Measurements from ENCODE around the gene RNF130. TPM values are rescaled to one million over a fixed set of nuclear protein-coding genes. Genes with fewer than 3 reads are reported as not detected.
"Not testable (repeated sequence)": the region's sequence is repeated elsewhere in the genome, so short reads cannot be mapped to it uniquely, and the experiment has no call there.

The RNF130 gene
- polyA plus RNA-seq, 1 donor from 2014 or later: 18.2 TPM

DNA sequence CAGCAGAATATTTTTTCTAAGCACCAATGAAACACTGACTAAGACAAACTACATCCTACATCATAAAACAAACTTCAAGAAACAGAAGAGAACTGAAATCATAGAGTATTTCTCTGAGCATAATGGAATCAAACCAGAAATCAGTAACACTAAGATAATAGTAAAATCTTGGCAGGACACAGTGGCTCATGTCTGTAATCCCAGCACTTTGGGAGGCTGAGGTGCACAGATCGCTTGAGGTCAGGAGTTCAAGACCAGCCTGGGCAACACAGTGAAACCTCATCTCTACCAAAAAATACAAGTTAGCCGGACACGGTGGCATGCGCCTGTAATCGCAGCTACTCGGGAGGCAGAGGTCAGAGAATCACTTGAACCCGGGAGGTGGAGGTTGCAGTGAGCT lies 63.1 kb downstream of the RNF130 start:
- H3K9me3 Mint-ChIP-seq: no peaks in the 10 kb centered on the region
- no peak overlapping the region for H3K27ac Mint-ChIP-seq
- H3K4me1 Mint-ChIP-seq: no peaks in the 10 kb centered on the region
- H3K36me3 Mint-ChIP-seq: peaks cover 8% of the 10 kb centered on the region
- no peaks in the 10 kb centered on the region for H3K27me3 Mint-ChIP-seq
- H3K4me3 Mint-ChIP-seq: no peak overlapping the region

DNA sequence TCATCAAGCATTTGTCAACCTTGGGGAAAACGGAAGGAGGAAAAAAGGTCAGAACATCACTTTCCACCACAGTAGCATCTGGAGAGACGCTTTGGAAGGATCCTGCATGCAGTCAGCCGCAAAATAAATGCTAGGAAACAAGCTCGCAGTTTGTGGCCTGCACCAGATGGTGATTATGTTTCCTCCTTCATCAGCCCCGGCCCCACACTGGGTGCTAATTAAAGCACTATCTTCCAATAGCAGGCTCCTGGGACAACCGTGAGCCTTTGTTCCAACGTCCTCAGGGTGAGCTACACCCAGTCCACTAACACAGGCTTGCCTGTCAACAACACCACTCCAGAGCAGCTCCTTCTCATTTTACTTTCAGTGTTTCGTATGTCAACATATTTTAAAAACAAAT lies 64.0 kb downstream of the RNF130 start:
- no peak overlapping the region for H3K4me3 Mint-ChIP-seq
- peaks cover 8% of the 10 kb centered on the region for H3K36me3 Mint-ChIP-seq
- no peaks in the 10 kb centered on the region for H3K4me1 Mint-ChIP-seq
- H3K9me3 Mint-ChIP-seq: no peaks in the 10 kb centered on the region
- H3K27ac Mint-ChIP-seq: no peak overlapping the region
- no peaks in the 10 kb centered on the region for H3K27me3 Mint-ChIP-seq

DNA sequence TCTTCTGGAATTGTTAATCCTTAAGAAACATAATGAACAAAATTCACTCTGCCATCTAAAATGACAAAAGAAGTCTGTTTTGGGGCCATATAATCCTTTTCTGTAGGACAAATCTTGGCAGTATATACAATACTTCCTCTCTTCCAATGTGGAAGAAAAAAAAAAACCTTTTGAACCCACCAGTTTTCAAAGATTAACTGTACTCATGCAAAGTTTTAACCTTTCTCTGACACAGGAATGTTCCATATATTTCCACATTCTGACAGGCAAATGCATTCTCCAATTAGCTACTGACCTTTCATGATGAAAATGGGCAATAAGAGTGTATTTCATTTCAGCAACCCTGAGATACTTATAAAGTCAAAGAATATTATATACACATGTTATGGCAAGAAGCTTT lies 65.4 kb downstream of the RNF130 start:
- H3K36me3 Mint-ChIP-seq: peaks cover 8% of the 10 kb centered on the region
- H3K4me1 Mint-ChIP-seq: no peaks in the 10 kb centered on the region
- H3K27ac Mint-ChIP-seq: no peak overlapping the region
- no peak overlapping the region for H3K4me3 Mint-ChIP-seq
- H3K9me3 Mint-ChIP-seq: no peaks in the 10 kb centered on the region
- no peaks in the 10 kb centered on the region for H3K27me3 Mint-ChIP-seq

DNA sequence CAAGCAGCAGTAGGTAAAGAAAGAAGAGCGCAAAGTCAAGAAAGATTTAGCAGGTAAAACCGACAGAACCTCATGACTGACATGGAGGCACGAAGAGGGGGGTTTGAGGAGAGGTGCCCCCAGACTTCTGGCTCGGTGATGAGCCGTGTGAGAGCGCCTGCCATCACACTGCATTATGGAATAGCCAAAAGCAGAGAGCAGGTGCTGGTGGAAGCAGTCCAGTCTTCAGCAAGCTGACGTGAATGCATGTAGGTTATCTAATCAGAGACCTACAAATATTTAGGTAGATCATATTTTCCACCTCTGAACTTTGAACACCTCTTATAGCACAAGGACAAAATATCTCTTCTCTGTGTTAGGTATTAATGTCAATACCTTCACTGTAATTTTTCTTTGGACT lies 68.4 kb downstream of the RNF130 start:
- peaks cover 5% of the 10 kb centered on the region for H3K36me3 Mint-ChIP-seq
- H3K4me3 Mint-ChIP-seq: no peak overlapping the region
- H3K4me1 Mint-ChIP-seq: peaks cover 0 to 2% (median 0%) of the 10 kb centered on the region in 3 donors
- peaks cover 0 to 1% (median 0%) of the 10 kb centered on the region in 3 donors for H3K9me3 Mint-ChIP-seq
- no peak overlapping the region for H3K27ac Mint-ChIP-seq
- no peaks in the 10 kb centered on the region for H3K27me3 Mint-ChIP-seq

DNA sequence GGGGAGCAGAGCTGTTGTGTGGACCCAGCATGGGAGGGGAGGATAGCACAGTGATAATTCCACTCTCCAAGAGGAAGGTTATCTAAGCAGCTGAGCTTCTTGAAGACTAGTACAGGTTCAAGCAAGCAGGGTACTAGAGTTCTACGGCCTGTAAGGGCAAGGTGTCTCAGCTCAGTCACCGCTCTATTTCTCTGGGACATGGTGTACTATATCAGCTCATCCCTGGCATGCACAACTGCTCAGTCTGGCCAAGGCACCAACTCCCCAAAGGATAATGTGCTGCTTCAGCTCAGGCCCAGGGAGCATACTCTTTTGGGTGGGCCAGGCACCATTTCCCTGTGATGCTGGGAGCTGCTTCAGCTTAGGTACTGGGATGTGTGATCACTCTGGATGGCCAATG lies 69.8 kb downstream of the RNF130 start:
- Mint-ChIP-seq H3K27ac (no peak overlapping the region), H3K4me1 (peaks cover 0 to 2% (median 0%) of the 10 kb centered on the region in 3 donors), H3K4me3 (peak overlapping the region in 1 of 4 donors; percentile 54), H3K9me3 (peaks cover 0 to 2% (median 0%) of the 10 kb centered on the region in 3 donors), H3K27me3 (no peaks in the 10 kb centered on the region), H3K36me3 (peaks cover 5% of the 10 kb centered on the region)

DNA sequence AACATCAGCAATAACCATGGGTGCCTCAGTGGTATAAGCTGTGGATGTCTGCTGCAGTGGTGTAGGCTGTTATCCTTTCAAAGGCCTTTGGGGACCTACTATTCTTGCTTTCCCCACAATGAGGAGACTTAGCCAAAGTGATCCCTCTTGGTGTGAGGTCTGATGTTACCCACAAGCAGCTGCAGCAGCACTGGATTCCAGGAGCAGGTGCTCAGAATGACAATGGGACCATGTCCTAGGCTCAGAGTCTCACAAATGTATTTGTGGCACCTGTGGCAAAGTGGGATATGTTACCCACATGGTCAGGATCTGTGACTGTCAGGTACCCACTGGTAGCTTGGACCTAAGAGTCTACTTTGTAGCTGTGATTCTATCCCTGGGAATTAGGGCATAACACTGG lies 70.4 kb downstream of the RNF130 start:
- peaks cover 0 to 2% (median 0%) of the 10 kb centered on the region in 3 donors for H3K4me1 Mint-ChIP-seq
- peaks cover 0 to 5% (median 0%) of the 10 kb centered on the region in 3 donors for H3K9me3 Mint-ChIP-seq
- H3K4me3 Mint-ChIP-seq: no peak overlapping the region
- no peaks in the 10 kb centered on the region for H3K27me3 Mint-ChIP-seq
- H3K27ac Mint-ChIP-seq: peak overlapping the region in 1 of 3 donors; percentile 74
- peaks cover 5% of the 10 kb centered on the region for H3K36me3 Mint-ChIP-seq

DNA sequence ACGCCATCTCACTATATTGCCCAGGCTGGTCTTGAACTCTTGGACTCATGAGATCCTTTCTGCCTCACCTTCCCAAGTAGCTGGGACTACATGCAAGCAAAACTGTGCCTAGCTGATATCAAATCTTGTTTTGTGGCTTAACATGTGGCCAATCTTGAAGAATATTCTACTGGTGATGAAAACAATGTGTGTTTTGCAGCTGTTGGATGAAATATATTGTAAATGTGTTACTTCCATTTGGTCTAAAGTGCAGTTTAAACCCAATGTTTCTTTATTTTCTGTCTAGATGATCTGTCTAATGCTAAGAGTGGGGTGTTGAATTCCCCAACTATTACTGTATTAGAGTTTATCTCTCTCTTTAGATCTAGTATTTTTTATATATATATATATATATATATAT lies 73.1 kb downstream of the RNF130 start:
- H3K4me1 Mint-ChIP-seq: peaks cover 0 to 2% (median 0%) of the 10 kb centered on the region in 3 donors
- H3K36me3 Mint-ChIP-seq: peaks cover 7% of the 10 kb centered on the region
- no peak overlapping the region for H3K4me3 Mint-ChIP-seq
- no peak overlapping the region for H3K27ac Mint-ChIP-seq
- peaks cover 0 to 7% (median 0%) of the 10 kb centered on the region in 3 donors for H3K9me3 Mint-ChIP-seq
- H3K27me3 Mint-ChIP-seq: no peaks in the 10 kb centered on the region

DNA sequence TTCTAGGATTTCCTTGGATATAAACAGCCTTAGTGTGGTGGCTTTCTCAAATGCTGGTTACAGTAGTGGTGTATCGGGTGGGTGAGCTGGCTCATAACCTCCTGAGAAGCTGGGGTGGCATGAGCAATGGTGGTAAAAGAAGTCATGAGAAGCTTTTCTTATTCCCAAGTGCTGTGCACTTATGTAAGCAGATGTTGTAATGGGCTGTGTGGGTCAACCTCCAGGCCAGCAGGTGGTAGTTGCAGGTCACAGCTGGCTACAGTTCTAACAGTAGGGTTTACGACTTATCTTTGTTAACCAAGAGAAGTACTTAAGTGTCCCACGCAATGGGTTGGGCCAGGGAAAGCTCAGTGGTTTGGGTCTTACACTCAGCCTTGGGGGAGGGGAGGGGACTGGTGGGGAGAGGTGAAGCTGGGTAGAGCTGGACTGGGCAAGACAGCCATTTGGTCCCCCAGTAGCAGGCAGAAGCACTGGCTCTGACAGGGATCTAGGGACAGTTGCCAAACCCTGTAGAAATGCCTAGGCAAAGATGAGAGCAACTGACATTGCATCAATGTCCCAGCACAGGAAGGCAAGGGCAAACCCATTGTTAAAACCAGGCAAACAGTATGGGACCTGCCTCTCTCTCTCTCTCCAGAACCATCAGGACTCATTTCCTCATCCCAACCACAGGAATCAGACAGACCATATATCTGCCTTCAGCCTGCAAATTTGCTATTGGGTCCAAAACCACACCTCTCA lies 76.8 kb downstream of the RNF130 start:
- Mint-ChIP-seq H3K4me3 (peak overlapping the region in 1 of 4 donors; percentile 32), H3K4me1 (no peaks in the 10 kb centered on the region), H3K27me3 (no peaks in the 10 kb centered on the region), H3K36me3 (peaks cover 7% of the 10 kb centered on the region), H3K9me3 (peaks cover 0 to 7% (median 5%) of the 10 kb centered on the region in 3 donors), H3K27ac (no peak overlapping the region)

DNA sequence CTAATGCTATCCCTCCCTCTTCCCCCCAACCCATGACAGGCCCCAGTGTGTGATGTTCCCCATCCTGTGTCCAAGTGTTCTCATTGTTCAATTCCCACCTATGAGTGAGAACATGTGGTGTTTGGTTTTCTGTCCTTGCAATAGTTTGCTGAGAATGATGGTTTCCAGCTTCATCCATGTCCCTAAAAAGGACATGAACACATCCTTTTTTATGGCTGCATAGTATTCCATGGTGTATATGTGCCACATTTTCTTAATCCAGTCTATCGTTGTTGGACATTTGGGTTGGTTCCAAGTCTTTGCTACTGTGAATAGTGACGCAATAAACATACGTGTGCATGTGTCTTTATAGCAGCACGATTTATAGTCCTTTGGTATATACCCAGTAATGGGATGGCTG lies 78.7 kb downstream of the RNF130 start:
- not testable (repeated sequence) for H3K27me3 Mint-ChIP-seq, H3K36me3 Mint-ChIP-seq, H3K4me1 Mint-ChIP-seq, H3K4me3 Mint-ChIP-seq, H3K9me3 Mint-ChIP-seq, H3K27ac Mint-ChIP-seq

DNA sequence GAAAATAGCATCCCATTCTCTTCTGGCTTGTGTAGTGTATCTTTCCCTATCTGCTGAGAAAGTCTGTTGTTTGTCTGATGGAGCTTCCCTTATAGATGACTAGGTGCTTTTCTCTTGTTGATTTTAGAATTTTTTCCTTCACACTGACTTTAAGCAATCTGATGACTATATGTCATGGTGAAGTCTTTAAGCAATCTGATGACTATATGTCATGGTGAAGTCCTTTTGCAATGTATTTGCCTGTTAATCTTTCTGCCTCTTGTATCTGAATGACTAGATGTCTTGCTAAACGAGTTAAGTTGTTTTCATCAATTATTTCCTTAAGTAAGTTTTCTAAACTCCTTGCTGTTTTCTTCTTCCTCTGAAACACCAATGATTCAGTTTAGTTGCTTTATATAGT lies 80.5 kb downstream of the RNF130 start:
- H3K27me3 Mint-ChIP-seq: no peaks in the 10 kb centered on the region
- no peaks in the 10 kb centered on the region for H3K4me1 Mint-ChIP-seq
- H3K36me3 Mint-ChIP-seq: peaks cover 5% of the 10 kb centered on the region
- H3K9me3 Mint-ChIP-seq: peaks cover 0 to 5% (median 2%) of the 10 kb centered on the region in 3 donors
- no peak overlapping the region for H3K27ac Mint-ChIP-seq
- H3K4me3 Mint-ChIP-seq: no peak overlapping the region

DNA sequence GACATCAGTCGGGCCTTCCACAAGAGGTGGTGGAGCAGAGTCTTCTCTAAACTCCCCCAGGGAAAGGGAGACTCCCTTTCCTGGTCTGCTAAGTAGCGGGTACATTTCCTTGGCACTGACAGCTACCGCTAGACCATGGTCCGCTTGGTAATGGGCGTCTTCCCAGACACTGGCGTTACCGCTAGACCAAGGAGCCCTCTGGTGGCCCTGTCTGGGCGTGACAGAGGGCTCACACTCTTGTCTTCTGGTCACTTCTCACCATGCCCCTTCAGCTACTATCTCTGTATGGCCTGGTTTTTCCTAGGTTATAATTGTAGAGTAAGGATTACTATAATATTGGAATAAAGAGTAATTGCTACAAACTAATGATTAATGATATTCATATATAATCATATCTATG lies 81.0 kb downstream of the RNF130 start:
- H3K27ac Mint-ChIP-seq, H3K27me3 Mint-ChIP-seq, H3K9me3 Mint-ChIP-seq, H3K4me3 Mint-ChIP-seq, H3K36me3 Mint-ChIP-seq, H3K4me1 Mint-ChIP-seq: not testable (repeated sequence)

DNA sequence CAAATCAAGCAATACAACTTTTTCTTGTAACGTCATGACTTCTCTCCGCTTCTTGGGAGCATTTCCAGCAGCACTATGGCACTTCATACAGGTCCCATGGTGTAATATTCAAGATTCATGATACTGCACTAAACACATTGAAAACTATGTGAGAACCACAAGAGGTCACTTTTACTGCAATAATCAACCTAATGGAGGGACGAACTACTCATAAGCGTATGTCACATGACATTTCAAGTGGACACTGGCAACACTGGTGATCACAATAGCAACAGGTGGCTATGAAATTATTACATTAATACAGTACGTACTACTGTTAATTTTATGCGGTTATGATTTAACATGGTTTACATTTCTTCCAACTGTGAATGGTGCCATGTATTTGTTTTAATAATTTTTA lies 85.2 kb downstream of the RNF130 start:
- Mint-ChIP-seq H3K27me3 (no peaks in the 10 kb centered on the region), H3K27ac (no peak overlapping the region), H3K4me3 (no peak overlapping the region), H3K36me3 (peaks cover 1% of the 10 kb centered on the region), H3K4me1 (no peaks in the 10 kb centered on the region), H3K9me3 (peaks cover 0 to 5% (median 0%) of the 10 kb centered on the region in 3 donors)

DNA sequence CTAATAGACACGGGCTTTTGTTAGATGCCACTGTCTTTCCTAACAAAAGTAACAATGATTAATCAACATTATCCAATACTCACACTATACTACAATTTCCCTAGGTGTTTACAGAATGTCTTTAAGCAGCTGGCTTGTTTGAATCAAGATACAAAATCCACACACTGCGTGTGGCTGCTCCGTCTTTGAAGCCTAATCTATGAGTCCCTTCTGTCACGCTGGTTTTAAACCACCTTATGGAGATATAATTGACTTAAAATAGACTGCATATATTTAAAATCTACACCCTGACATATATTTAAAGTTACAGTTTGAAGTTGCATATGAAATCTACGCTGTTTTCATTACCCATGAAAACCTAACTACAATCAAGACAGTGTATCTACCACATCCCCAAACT lies 89.9 kb downstream of the RNF130 start:
- Mint-ChIP-seq H3K9me3 (no peaks in the 10 kb centered on the region), H3K27me3 (no peaks in the 10 kb centered on the region), H3K27ac (peak overlapping the region in 1 of 3 donors; percentile 90), H3K36me3 (peaks cover 1% of the 10 kb centered on the region), H3K4me3 (no peak overlapping the region), H3K4me1 (no peaks in the 10 kb centered on the region)

DNA sequence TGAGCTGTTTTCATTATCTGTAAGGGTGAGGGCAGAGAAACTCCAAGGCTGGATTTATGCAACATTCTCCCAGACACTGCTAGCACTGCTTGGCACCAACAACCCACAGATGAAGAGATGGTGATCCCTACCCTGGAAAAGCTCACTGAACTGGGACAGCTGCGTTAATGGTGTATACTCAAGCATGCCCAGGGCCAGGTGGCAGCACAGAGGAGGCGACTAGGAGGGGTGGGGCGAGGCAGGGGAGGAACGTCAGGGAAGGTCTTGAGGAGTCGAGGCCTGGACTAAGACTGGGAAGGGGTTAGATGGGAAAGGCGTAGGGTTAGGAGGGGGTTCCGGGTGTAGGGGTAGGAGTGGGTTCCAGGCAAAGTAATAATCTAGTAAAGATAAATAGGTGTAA lies 90.8 kb downstream of the RNF130 start:
- Mint-ChIP-seq H3K4me1 (no peaks in the 10 kb centered on the region), H3K4me3 (no peak overlapping the region), H3K27me3 (no peaks in the 10 kb centered on the region), H3K9me3 (no peaks in the 10 kb centered on the region), H3K36me3 (peaks cover under 1% of the 10 kb centered on the region), H3K27ac (no peak overlapping the region)

DNA sequence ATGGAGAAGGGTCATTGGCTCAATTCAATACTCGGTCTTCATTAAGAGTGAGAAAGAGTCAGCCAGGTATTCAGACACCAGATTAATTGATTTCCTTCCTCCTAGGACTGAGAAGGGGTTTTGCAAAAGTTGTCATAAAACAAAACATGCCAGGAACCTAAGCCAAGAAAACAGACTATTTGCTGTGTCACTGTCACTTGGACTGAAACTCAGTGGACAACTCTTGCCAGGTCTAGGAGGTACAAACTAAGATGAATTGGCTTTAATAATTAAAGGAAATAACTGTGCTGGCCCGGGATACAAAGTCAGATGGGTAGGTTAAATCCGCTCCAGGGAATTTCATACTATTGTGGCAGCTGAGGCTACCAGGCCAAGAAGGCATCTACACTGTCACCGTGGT lies 92.8 kb downstream of the RNF130 start:
- Mint-ChIP-seq H3K9me3 (no peaks in the 10 kb centered on the region), H3K36me3 (no peaks in the 10 kb centered on the region), H3K4me3 (no peak overlapping the region), H3K27me3 (no peaks in the 10 kb centered on the region), H3K27ac (no peak overlapping the region), H3K4me1 (peaks cover 5 to 15% (median 15%) of the 10 kb centered on the region in 3 donors)

DNA sequence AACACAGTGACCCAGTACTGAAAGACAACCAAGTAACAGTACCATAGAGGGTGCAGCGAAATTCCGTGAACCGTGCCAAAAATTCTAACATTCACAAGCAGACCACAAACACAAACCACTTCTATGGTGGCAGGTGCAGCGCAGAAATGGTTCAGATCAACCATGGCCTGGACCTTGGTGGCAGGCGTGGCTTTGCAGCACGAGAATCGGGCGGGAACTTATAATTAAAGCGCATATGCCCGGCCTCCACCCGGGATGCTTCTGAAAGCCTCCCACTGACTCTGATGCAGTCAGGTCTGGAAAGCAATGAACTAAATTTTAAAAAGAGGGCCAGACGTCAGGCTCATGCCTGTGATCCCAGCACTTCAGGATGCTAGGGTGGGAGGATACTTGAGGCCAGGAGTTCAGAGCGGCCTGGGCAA lies 95.8 kb downstream of the RNF130 start:
- no peak overlapping the region for H3K4me3 Mint-ChIP-seq

More for the DNA sequence above, 95.8 kb downstream of the RNF130 start:
- peaks cover 1% of the 10 kb centered on the region for H3K36me3 Mint-ChIP-seq
- no peaks in the 10 kb centered on the region for H3K9me3 Mint-ChIP-seq
- H3K27ac Mint-ChIP-seq: peak overlapping the region in 2 of 3 donors; percentile 60 to 87
- H3K4me1 Mint-ChIP-seq: peaks cover 19 to 35% (median 26%) of the 10 kb centered on the region in 3 donors
- no peaks in the 10 kb centered on the region for H3K27me3 Mint-ChIP-seq

Data from IgD-negative memory B cell (primary cell).